GM19467 (cell line): Measurements from ENCODE around the gene ST7.

Source experiments
- ATAC-seq: cut with Tn5 transposase; IDR thresholded peaks from one replicate; pipeline ENCODE4 v1.9.1; 2021; ENCODE audit warnings: mild to moderate bottlenecking, moderate library complexity; ENCODE audit not compliant: unreplicated experiment

Gene ST7

DNA sequence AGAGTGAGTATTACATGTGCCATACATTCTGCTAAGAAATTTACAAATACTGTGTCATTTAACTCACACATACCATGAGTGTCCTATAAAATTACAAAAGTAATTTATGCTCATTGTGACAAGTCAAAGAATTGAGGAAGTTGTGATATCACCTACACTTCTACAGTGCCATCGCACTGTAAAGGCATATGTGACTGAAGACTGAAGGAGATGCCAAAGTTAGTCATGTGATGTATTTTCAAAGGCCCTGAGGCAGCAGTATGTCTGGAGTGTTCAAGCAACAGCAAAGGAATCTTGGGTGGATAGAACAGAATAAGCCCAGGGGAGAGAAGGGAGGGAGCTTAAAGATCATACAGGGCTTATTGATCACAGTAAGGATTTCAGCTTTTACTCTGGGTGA lies 192.8 kb downstream of the ST7 start:
- no peak for ATAC-seq

DNA sequence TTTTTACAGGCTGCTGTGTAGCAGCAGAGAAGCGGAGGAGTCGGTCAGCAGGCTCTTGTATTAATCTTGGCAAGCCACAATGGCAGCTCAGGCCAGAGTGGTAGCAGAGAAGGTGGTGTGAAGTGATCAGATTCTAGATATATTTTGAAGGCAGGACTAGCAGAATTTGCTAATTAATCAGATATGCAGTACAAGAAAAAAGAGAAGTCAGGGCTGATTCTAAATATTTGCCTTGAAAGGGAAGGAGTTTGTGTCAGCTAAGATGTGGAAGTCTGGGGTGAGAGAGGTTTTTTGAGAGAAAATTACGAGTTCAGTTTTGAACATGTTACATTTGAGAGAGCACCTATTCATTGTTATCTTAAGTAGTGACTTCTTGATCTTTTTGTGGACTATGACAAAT lies 193.2 kb downstream of the ST7 start:
- ATAC-seq: no peak

DNA sequence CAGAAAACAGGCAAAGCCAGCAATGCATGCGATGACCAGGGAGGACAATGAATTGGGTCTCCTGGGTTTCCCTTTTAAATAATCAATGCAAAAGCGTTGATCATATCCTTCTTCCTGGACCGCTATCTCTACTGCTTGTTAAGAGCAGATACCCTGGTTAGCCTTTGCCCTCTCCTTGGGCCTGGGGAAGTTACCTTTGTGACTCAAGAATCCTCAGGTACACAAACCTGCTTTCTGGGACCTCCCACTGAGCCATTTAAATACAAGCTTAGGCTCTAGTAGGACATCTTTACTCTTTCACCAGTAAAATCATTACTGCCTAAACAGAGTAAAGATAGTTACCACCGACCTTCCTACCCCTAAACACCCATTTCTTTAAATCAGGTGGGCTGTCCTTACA lies 195.7 kb downstream of the ST7 start:
- no peak for ATAC-seq

DNA sequence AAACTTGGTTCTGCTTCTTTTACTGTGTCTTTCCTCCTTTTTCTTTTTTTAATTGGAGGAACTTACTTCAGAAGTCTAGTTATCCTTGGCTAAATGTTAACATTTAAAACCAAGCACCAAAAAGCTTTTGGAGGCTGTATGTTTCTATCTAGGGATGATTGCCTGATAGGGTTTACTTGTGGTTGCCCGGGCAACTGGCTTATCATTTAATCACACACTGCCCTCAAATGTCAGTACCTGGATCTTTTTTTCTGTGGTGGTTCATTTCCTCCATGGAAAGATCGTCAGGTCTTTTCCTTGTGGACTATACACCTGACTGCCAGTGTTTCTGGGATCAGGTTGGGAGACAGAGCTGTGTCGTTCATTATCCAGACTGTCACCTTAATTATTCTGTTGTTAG lies 196.4 kb downstream of the ST7 start:
- no peak for ATAC-seq

DNA sequence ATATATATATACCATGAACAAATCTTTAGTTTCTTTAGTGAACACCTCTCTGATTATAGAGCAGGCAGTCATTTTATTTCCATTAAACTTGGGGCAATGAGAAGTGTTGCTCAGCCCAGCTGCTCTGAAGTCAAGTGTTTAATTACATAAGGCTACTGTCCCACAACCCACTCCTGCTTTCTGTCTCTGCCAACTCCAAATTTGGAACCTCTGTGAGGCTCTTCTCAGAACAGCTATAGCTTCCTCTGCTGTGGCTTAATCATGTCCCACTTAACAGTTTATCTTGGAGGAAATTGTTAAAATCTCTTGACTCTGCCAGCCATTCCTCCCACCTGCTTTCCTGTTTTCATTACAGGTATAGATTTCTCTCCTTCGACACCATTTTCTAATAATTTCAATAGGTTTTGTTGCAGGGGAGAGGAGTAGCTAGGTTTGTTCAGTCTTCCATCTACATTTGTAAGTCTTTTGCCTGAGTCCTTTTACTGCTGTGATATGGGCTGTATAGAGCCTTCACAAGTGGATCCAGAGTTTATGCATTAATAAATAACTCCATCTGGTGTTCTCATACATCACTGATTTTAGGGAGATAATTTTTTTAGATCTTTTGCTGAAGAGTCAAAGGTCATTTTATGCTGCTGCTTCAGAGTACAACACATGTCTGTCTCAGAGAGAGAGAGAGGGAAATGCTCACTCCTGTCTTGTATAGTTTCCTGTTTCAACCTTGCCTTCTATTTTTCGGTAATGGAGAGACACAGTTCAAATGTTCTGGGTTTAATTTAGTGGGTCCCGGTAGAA lies 199.1 kb downstream of the ST7 start:
- no peak for ATAC-seq

DNA sequence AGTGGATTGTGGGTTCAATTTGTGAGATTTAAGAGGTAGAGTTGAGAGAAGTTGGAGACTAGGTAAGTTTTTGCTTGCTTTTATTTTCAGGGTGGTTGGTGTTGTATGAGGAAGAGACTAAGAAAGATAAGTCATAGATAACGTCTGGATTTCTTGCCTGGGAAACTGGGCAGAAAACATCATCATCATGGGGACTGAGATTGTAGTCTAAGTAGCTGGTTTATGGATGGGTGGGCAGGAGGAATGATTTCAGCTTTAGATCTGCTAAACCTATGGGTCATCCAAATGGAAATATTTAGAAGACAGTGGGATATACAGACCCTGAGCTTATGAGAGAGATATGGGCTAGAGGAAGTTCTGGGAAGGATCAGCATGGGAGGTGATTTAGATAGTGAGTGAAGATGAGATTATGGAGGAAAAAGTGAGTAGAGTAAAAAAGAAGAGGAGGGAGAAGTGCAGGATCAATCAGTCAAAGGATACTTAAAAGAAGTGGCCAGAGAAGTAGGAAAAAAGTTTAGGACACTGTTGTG lies 199.8 kb downstream of the ST7 start:
- ATAC-seq: no peak

DNA sequence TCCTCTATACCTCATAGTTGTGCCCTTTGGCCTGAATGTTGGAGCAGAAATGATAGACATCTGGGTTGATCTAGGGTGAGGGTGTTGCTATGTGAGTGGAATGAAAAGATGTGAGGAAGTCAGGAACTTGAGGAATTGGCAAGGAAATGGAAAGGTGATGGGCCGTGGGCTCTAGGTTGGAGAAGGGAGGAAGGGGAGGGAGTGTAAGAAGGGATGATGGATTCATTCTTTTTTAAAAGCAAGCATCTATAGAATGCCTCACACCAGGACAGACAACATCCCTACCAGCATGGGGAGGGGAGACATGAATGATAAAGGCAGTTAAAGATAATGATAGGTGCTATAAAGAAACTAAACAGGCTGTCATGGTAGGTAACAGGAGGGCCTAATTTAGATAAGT lies 201.4 kb downstream of the ST7 start:
- no peak for ATAC-seq

DNA sequence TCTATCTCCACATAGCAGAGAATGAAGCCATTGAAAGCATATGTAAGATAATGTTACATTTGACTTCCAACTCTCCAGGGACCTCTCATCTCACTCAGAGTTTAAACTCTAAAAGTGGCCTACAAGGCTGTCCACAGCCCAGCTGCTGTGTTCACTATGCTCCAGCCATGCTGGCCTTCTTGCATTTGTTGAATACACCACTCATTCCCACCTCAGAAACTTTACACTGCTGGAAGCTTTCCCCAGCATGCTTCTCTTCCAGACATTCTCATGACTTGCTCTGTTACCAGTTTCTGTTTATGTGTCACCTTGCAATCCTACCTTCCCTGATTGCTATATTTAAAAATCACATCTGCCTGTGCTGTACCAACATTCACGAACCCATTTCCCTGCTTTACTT lies 202.4 kb downstream of the ST7 start:
- no peak for ATAC-seq

DNA sequence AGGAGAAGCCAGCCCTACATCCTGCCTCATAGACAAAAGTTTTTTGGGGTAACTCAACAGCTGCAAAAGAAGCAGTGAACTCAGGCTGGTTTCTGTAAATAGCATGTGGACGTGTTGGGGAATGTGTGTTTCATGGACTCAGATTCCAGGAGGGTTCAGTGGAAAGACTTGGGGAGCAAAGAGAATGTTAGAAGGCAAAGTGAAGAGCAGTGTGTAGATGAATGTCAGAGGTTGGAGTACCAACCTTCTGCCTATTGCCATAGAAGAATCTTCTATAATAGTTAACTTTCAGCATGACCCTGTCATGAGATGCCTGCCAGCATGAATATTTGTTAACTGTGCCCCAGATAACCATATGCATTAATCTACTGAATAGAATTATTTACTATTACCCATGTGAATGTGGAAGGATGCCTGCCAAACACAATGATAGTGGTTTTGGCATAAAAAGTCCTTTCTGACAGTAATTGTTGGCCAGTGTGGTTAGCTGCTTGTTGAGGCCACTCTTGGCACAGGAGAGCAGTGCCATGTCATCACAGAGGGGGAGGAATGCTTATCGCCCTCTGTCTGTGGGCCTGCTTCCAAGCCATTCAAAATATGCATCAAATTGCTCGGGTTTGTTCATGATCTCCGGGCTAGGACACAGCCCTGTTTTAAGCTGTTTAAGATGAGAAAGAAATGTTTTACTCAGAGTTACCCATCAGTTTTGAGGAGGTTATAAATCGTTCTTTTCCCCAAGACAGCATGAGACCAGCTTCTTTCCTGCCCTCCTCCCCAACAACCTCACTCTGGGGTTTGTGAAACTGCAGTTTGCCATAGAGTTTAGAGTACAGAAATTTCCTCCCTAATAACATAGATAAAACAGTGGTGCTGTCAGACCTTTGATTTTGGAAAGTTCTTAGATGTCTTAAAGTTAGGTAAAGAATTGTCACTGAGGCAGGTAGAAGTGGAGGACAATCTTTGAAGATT lies 204.2 kb downstream of the ST7 start:
- no peak for ATAC-seq

DNA sequence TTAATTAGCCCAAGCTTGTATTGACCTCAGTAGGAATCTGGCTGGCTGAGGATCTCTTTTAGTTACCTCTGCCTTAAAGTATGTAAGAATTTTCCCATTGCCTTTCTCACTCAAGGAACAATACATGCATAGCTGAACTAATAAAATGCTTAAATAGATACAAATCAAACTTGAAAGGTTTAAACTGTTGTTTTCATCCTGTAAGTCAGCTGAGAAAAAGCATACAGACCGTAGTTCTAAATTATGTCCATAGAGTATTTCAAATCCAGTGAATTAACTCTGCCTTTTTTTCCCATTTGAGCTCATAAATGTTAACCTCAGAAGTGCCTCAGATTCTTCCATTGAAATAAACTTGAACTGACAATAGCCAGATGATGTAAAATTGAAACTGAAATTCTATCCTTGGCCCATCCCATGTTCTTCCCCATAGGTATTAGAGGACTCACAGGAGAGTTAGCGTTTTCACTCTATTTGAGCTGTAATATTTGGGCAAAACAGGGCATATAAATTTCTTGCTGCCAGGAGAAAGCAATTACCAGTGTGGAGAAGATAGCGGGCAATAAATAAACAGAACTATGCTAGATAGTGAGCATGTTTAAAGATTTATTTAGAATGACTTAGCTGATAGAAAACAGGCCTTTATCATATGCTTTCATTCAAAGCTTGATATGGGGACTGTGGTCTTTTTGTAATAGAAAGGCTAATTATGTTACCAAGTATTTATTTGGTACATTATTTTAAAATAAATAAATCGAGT lies 205.8 kb downstream of the ST7 start:
- no peak for ATAC-seq

DNA sequence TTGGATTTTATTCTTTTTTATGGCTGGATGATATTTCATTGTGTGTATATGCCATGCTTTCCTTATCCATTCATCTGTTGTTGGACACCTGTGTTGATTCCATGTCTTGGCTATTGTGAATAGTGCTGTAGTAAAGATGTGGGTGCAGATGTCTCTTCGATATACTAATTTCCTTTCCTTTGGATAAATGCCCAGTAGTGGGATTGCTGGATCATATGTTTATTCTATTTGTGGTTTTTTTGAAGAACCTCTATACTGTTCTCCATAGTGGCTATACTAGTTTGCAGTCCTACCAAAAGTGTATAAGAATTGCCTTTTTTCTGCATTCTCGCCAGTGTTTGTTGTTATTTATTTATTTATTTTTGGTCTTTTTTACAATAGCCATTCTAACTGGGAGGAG lies 209.8 kb downstream of the ST7 start:
- no peak for ATAC-seq

DNA sequence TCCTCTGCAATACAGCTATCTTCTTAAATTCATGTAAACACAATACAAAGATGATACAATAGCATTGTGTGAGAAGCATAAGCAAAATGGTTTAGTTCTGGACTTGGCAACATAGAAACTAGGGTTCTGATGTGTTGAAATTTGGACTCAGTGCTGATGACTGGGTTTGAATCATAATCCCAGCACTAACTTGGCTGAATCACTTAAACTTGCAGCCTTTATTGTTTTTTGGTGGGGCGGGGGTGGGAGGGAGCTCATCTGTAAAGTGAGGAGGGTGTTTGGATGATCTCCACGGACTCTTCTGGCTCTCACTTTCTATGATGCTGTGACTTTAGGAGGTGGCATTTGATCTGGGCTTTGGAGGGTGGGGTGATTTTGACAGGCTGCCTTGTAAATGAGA lies 211.3 kb downstream of the ST7 start:
- no peak for ATAC-seq

DNA sequence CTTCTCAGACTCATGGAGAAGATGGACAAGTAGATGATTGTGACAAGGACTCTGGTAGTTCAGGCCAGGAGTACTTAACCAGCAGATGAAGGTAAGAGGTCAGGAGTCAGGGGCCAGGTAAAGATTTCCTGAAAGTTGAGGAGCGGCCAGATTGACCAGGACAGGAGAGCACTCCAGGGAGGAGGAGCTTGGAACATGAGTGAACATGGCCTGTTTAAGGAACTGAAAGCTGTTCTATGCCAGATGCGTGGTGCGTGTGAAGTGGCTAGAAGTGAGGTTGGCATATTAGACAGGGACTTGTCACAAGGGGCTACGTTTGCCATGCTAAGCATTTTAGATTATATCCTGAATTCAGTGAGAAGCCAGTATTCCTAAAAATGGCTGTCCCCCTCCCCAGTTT lies 212.4 kb downstream of the ST7 start:
- ATAC-seq: no peak

DNA sequence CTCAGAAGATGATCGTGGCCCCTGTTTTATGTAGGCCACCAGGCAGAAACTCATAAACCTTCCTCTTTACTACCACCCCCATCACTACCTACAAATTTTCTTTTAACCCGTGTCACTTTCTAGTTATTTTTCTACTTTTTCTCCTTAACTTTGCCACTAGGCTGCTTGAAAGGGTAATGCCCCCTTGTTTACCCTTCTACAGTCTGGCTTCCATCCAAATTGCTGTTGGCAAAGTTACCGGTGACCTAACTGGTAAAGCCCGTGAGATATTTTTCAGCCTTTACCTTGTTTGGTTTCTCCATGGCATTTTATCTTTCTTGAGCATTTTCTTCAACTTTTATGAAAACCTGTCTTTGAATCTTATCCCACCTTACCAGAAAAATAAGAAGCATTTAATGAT lies 216.6 kb downstream of the ST7 start:
- ATAC-seq: no peak

DNA sequence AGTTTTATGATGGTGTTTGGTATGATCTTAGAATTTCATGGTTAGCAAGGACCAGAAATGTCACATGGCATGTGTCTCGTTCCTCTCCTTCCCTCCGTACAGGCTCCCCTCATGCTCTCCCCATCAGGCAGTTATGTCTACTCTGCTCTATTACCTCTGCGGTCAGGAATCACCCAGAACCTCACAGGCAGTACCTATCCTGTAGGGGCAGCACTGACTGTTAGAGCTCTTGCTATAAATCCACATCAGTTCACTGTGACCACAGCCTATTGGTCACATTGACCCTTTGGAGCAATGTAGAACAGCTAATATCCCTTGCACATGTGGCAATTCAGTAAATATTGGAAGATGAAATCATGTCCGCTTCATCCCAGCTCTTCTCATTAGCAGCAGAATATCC lies 217.8 kb downstream of the ST7 start:
- ATAC-seq: no peak

DNA sequence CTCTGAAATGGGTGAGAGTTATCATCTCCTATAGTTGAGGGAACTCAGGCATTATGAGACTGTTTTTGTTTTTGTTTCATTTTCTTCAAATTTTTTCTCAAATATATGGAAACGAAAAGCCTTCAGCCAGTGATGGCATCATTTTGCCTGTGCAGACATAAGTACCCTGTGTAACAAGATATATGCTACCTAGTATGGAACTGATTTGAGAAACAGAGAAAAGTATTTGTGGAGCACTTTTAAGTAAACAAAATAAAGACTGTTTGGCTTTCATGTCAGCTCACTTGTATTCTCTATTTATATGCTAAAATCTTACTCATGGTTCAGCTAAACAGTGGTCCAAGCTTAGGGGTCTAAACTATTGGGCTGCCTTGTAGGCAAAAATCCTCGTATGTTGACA lies 219.0 kb downstream of the ST7 start:
- no peak for ATAC-seq

DNA sequence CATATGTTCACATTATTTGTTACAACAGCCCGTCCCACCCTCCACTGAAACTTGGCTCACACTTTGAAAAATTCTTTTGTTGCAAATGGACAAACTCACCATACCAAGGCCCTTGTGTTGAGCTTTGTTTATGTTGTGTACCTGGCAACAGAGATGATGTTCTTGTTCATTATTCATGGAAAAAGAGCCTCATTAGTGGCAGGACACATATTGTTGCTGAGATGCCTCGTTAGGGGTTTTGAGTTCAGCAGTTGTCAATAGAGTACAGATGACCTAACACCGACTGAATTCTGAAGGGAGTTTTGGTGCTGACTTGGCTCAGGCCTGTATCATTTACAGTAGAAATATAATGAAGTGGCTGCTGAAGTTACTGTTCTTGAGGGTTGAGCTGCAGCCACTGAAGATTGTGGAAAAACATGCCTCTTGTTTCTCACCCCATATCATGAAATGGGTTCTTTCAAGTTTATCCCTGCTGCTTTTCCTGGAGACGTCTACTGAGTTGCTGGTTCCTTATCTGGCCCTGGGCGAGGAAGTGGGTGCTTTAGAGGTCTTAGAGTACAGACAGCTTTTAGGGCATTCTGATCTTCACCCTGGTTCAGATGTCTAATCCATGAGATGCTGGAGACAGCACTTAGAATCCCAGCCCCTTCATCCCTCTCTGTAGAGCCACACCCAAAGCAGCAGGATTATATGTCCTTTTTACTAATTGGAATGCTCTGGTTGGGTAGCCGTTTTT lies 219.9 kb downstream of the ST7 start:
- no peak for ATAC-seq

DNA sequence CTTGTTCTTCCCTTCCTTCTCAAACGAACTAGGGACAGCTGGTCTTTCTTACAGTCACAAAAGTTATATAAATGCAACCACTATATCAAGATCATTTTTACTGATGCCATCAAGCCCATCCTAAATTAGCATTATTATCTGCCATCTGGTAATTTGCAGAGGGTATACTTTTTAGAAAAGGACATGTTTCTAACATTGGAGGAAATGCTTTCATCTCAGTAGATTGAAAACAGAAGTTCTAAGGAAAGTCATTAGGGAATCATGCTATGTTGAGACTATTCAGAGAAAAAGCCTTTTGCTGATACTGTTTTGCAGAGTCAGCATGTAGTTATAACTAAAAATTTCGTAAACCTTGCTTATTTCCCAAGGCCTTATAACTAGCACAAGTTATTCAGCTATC lies 222.9 kb downstream of the ST7 start:
- no peak for ATAC-seq

DNA sequence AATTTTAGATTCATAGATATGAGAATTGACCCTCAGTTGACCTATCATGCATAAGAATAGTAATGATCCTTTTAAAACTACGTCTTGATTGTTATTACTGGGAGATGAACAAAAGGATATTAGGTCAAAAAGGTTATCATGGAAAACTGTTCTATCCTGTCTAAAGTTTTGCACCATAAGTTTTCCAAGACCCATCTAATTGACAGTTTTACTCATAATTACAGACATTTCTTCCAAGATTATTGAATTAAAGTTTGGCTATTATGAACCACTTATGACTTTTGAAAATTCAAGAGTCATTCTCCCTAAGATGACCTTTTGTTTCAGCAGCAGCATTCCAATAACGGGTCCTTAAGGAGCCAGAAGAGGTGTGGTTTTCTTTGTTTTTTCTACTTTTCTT lies 225.3 kb downstream of the ST7 start:
- ATAC-seq: no peak

DNA sequence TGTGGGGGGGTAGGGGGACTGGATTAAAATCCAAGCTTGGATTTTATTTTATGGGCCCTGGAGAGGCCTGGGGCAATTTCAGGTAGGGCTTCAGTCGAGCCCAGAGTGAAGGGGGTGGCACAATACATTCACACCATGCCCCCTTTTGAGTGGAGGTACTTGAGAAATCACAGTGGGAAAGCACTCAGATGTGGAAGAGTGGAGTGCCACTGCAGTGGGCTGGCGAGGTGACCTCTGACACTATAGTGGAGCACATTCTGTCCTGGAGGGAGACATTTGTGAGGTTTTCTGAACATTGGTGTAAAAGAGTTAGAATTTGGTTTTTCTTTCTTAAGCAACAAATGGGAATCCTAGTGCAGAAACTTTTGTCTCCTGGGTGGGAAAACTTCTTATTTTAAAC lies 226.4 kb downstream of the ST7 start:
- no peak for ATAC-seq

DNA sequence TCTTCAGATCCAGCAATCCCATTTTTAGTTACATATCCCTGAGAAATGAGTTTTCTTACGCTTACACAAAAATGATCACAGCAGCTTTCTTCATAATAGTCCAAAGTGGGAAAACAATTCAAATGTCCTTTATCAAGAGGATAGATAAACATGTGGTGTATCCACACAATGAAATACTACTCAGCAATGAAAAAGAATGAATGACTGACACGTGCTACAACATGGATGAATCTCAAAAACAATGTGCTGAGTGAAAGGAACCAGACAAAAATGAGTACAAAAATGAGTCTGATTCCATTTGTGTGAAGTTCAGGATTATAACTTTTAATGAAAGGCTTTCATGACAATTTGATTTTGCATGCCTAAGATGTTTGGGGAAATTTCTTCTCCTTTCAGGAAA lies 230.4 kb downstream of the ST7 start:
- no peak for ATAC-seq
